GM10847 (cell line): Measurements from ENCODE around the gene TTC27.

Experiments used
- POLR2A ChIP-seq: IDR thresholded peaks from 2 replicates; pipeline ENCODE4 v1.6.1; 2011; ENCODE audit not compliant: insufficient read length; ENCODE audit errors: extremely low read depth

The TTC27 gene

GRCh38 chr2:32836933-32837332 is 209.1 kb downstream of the TTC27 start:
- TF ChIP-seq POLR2A, result no peak

- TF ChIP-seq POLR2A, result no peak
Measured at GRCh38 chr2:32838418-32838817, 210.6 kb downstream of the TTC27 start.

GRCh38 chr2:32838949-32839348 is 211.1 kb downstream of the TTC27 start:
- no peak for TF ChIP-seq POLR2A

- no peak for TF ChIP-seq POLR2A
Measured at GRCh38 chr2:32841931-32842898, 214.4 kb downstream of the TTC27 start.

GRCh38 chr2:32843699-32844098 is 215.8 kb downstream of the TTC27 start:
- TF ChIP-seq POLR2A, result no peak

GRCh38 chr2:32844253-32844652 is 216.4 kb downstream of the TTC27 start:
- TF ChIP-seq POLR2A, result no peak

GRCh38 chr2:32847734-32848133 is 219.9 kb downstream of the TTC27 start:
- no peak for TF ChIP-seq POLR2A

GRCh38 chr2:32849456-32850194 is 221.8 kb downstream of the TTC27 start:
- no peak for TF ChIP-seq POLR2A

- TF ChIP-seq POLR2A, result no peak
Measured at GRCh38 chr2:32851777-32852439, 224.1 kb downstream of the TTC27 start.

GRCh38 chr2:32852856-32853255 is 225.0 kb downstream of the TTC27 start:
- no peak for TF ChIP-seq POLR2A

GRCh38 chr2:32856891-32857290 is 229.0 kb downstream of the TTC27 start:
- no peak for TF ChIP-seq POLR2A

GRCh38 chr2:32858713-32859112 is 230.9 kb downstream of the TTC27 start:
- no peak for TF ChIP-seq POLR2A

GRCh38 chr2:32860385-32860784 is 232.5 kb downstream of the TTC27 start:
- TF ChIP-seq POLR2A, result no peak

GRCh38 chr2:32862269-32863055 is 234.6 kb downstream of the TTC27 start:
- TF ChIP-seq POLR2A, result no peak

GRCh38 chr2:32863326-32863725 is 235.5 kb downstream of the TTC27 start:
- TF ChIP-seq POLR2A, result no peak

- no peak for TF ChIP-seq POLR2A
Measured at GRCh38 chr2:32863803-32864202, 236.0 kb downstream of the TTC27 start.
